ENCODE results near the gene LRIG1.

Gene LRIG1

DNA sequence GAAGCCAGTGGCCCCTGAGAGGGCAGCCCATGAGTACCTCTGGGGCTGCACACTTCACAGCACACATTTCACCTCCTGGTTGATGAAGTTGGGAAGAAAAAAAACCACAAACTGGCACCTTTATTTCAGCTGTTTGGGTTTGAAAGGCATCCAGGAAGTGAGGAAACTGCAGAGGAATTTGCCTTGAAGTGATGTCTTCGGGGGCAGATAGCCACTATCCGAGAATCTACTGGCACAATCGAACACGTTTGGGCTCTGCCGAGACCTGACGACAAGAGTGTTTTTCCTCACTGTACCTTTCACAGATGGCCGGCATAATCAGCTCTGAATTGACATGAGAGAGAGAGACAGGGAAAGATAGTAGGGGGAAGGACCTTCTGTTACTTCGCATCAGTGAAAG is 59.7 kb downstream of the LRIG1 start:
- TF ChIP-seq EP300 (IDR thresholded peaks at IDR 0.05; ENCODE audit: borderline replicate concordance) = no peak
- no peak for TF ChIP-seq CEBPB (IDR thresholded peaks at IDR 0.05)
- TF ChIP-seq, protein P1, sequence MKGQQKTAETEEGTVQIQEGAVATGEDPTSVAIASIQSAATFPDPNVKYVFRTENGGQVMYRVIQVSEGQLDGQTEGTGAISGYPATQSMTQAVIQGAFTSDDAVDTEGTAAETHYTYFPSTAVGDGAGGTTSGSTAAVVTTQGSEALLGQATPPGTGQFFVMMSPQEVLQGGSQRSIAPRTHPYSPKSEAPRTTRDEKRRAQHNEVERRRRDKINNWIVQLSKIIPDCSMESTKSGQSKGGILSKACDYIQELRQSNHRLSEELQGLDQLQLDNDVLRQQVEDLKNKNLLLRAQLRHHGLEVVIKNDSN (IDR thresholded peaks at IDR 0.05) = no peak

DNA sequence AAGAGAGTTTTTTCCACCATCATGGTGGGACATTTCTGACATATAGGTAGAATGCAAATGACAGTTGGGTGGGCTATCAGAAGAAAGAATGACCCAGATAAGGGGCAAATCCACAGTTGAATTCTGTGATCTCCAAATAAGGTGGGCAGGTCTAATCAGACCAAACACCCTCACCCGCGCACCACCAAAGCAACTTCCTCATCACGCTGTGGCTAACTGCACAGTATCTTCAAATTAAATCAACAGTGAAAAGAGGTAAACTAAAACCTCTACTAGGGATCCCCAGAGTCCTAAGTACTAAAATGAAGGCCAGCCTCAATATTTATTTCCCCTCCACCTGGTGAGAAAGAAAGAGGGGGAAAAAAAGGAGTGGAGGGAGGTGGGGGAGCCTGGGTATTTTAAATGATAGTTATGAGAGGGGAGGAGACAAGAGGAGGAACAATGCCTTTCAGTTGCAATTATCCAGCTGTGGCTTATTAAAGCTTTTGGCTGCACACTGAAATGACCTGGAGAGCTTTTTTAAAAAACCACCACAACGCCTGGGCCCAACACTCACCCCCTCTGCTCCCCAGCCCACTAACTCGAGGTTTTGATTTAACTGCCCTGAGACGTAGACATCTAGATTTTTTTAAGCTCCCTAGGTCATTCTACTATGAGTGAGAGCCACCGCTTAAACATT is 61.0 kb downstream of the LRIG1 start:
- TF ChIP-seq YY1 (IDR thresholded peaks at IDR 0.05; ENCODE audit: low read depth) (no peak), FOXM1 (IDR thresholded peaks at IDR 0.05; ENCODE audit: borderline replicate concordance, low read depth) (no peak), CEBPB (IDR thresholded peaks at IDR 0.05) (no peak), ZBTB7A (IDR thresholded peaks at IDR 0.05; ENCODE audit: low read depth) (no peak)
- TF ChIP-seq, protein P2, sequence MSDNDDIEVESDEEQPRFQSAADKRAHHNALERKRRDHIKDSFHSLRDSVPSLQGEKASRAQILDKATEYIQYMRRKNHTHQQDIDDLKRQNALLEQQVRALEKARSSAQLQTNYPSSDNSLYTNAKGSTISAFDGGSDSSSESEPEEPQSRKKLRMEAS (IDR thresholded peaks at IDR 0.05) = no peak

DNA sequence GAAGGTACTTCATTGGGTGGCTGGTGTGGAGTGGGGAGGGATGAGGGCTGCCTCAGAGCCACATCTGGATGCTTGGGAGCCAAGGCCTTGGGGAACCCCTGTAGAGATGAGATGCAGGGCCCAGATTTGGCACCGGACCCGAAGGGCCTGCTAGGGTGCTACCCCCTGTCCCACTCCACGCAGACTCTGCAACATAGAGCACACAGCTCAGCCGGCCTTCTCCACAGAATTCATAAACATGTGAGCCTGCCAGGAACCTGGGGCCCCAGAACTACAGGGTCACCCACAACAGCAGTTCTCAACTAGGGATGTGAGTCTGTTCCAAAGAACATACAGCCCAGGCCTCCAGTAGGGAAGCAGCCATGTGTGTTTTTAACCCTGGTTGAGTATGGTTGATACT is 62.8 kb downstream of the LRIG1 start:
- TF ChIP-seq CREB1 (IDR thresholded peaks at IDR 0.05; ENCODE audit: low read depth) (no peak), TEAD4 (IDR thresholded peaks at IDR 0.05) (no peak), EGR1 (IDR thresholded peaks at IDR 0.05) (no peak), CEBPB (IDR thresholded peaks at IDR 0.05) (no peak), EP300 (IDR thresholded peaks at IDR 0.05; ENCODE audit: borderline replicate concordance) (no peak), TAF1 (IDR thresholded peaks at IDR 0.05; ENCODE audit: low read depth) (no peak), YY1 (IDR thresholded peaks at IDR 0.05; ENCODE audit: low read depth) (no peak), FOXM1 (IDR thresholded peaks at IDR 0.05; ENCODE audit: borderline replicate concordance, low read depth) (no peak)
- TF ChIP-seq, protein P2 (IDR thresholded peaks at IDR 0.05) = no peak
- TF ChIP-seq, protein P3, sequence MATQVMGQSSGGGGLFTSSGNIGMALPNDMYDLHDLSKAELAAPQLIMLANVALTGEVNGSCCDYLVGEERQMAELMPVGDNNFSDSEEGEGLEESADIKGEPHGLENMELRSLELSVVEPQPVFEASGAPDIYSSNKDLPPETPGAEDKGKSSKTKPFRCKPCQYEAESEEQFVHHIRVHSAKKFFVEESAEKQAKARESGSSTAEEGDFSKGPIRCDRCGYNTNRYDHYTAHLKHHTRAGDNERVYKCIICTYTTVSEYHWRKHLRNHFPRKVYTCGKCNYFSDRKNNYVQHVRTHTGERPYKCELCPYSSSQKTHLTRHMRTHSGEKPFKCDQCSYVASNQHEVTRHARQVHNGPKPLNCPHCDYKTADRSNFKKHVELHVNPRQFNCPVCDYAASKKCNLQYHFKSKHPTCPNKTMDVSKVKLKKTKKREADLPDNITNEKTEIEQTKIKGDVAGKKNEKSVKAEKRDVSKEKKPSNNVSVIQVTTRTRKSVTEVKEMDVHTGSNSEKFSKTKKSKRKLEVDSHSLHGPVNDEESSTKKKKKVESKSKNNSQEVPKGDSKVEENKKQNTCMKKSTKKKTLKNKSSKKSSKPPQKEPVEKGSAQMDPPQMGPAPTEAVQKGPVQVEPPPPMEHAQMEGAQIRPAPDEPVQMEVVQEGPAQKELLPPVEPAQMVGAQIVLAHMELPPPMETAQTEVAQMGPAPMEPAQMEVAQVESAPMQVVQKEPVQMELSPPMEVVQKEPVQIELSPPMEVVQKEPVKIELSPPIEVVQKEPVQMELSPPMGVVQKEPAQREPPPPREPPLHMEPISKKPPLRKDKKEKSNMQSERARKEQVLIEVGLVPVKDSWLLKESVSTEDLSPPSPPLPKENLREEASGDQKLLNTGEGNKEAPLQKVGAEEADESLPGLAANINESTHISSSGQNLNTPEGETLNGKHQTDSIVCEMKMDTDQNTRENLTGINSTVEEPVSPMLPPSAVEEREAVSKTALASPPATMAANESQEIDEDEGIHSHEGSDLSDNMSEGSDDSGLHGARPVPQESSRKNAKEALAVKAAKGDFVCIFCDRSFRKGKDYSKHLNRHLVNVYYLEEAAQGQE (IDR thresholded peaks at IDR 0.05; ENCODE audit: low read depth) = no peak
- TF ChIP-seq, protein P1 (IDR thresholded peaks at IDR 0.05) = no peak

DNA sequence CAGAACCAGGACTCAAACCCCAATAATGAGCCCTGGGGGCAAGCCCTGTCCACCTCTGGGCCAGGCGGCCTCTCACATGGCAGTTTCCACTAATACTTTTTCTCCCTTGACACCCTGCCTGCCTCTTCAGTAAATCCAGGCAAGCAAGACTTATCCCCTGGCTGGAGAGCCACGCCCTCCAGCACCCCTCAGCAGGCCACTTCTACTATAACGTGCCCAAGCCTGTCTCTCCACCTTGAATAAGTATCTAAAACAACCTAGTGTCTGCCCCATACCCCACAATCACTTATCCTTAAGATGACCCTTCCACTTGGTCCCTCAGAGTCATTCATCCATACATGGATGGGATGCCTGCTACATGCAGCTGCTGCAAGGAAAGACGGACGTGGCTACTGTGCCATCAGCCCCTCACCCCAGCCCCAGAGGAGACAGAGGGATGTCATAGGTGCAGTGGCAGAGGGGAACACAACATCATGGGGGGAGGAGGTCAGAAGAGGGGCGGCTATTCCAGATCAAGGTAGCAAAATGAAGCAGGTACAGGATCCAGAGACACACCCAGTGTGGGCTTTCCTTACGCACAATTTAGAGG is 63.4 kb downstream of the LRIG1 start:
- no peak for TF ChIP-seq EGR1 (IDR thresholded peaks at IDR 0.05)
- TF ChIP-seq, protein P1 (IDR thresholded peaks at IDR 0.05) = no peak
- TF ChIP-seq EP300 (IDR thresholded peaks at IDR 0.05; ENCODE audit: borderline replicate concordance) = no peak
- TF ChIP-seq, protein P2 (IDR thresholded peaks at IDR 0.05) = no peak
- no peak for TF ChIP-seq YY1 (IDR thresholded peaks at IDR 0.05; ENCODE audit: low read depth)
- no peak for TF ChIP-seq NFIC (IDR thresholded peaks at IDR 0.05)
- no peak for TF ChIP-seq TAF1 (IDR thresholded peaks at IDR 0.05; ENCODE audit: low read depth)
- no peak for TF ChIP-seq ZBTB7A (IDR thresholded peaks at IDR 0.05; ENCODE audit: low read depth)
- no peak for TF ChIP-seq TEAD4 (IDR thresholded peaks at IDR 0.05)
- no peak for TF ChIP-seq CEBPB (IDR thresholded peaks at IDR 0.05)
- no peak for TF ChIP-seq CREB1 (IDR thresholded peaks at IDR 0.05; ENCODE audit: low read depth)
- TF ChIP-seq TCF12 (IDR thresholded peaks at IDR 0.05; ENCODE audit: low read depth) = no peak
- no peak for TF ChIP-seq RAD21 (IDR thresholded peaks at IDR 0.05; ENCODE audit: low read depth)
- TF ChIP-seq, protein P3 (IDR thresholded peaks at IDR 0.05; ENCODE audit: low read depth) = no peak

DNA sequence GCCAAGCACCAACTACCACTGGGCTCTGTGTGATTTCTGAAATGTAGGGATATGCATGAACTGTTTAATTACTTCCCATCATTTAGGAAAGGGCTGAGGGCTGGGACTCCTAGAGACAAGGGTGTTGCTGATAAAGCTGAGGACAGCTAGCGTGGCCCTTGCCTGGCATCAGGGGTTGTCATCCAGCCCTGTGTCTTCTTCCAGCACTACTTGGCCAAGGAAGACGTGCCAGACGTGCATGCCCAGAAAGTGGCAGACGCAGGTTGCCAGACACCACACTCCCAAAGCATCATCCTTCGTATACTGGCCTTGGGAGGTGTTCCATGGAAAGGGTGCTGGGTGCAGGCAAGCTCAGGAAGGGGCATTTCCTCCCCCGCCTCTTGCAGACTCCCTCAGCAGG is 64.8 kb downstream of the LRIG1 start:
- no peak for TF ChIP-seq CREB1 (IDR thresholded peaks at IDR 0.05; ENCODE audit: low read depth)
- TF ChIP-seq EGR1 (IDR thresholded peaks at IDR 0.05) = no peak
- TF ChIP-seq TAF1 (IDR thresholded peaks at IDR 0.05; ENCODE audit: low read depth) = no peak
- TF ChIP-seq RAD21 (IDR thresholded peaks at IDR 0.05; ENCODE audit: low read depth) = no peak
- TF ChIP-seq ZBTB7A (IDR thresholded peaks at IDR 0.05; ENCODE audit: low read depth) = no peak
- no peak for TF ChIP-seq CEBPB (IDR thresholded peaks at IDR 0.05)
- TF ChIP-seq, protein P2 (IDR thresholded peaks at IDR 0.05) = no peak
- no peak for TF ChIP-seq TCF12 (IDR thresholded peaks at IDR 0.05; ENCODE audit: low read depth)
- TF ChIP-seq TEAD4 (IDR thresholded peaks at IDR 0.05) = no peak

All from Ishikawa (cell line).